OCI-LY7 (cell line): ENCODE data around the gene FIGNL2. TPM values are rescaled to one million over a fixed set of nuclear protein-coding genes. Genes with fewer than 3 reads are reported as not detected.

Experiments
- BruUV-seq: library from RNA; stranded (reverse); fragments of 400-500 nt; replicated peaks from 2 replicates; lab custom pipeline; 2021; lab: Mats Ljungman, UMichigan
- CTCF ChIA-PET: fragments of 300-600 bp; sonication (Branson Sonifier 250); formaldehyde crosslinking; loops from one replicate; lab custom pipeline; 2022; ENCODE audit warnings: antibody characterized with exemption; ENCODE audit not compliant: unreplicated experiment; lab: Charles Lee
- POLR2A ChIA-PET: fragments of 300-600 bp; sonication (Branson Sonifier 250); formaldehyde crosslinking; loops from one replicate; lab custom pipeline; 2022; ENCODE audit warnings: antibody characterized with exemption; lab: Charles Lee
- DNase-seq: peaks from one replicate; pipeline ENCODE4 v3.0.0-alpha.2; 2015; ENCODE audit warnings: low spot score
- H2AFZ ChIP-seq: fragments of 200-600 bp; sonication (generic), shearing (Covaris generic); 2 replicates; pipeline ENCODE4 v1.6.1; 2014; ENCODE audit warnings: mild to moderate bottlenecking, antibody characterized with exemption, low read length, moderate library complexity
- H3K27ac ChIP-seq: fragments of 200-600 bp; sonication (generic); 2 replicates; pipeline ENCODE4 v1.5.1; 2014; ENCODE audit warnings: mixed run types, low read depth, mild to moderate bottlenecking, moderate library complexity, low read length, inconsistent platforms; ENCODE audit not compliant: poor library complexity, severe bottlenecking
- H3K36me3 ChIP-seq: fragments of 200-600 bp; sonication (generic); 2 replicates; pipeline ENCODE4 v1.6.1; 2014; ENCODE audit warnings: mild to moderate bottlenecking, antibody characterized with exemption, low read length, moderate library complexity, mixed read lengths; ENCODE audit not compliant: insufficient read depth
- H3K4me1 ChIP-seq: fragments of 200-600 bp; sonication (generic); 2 replicates; pipeline ENCODE4 v1.5.1; 2014; ENCODE audit warnings: mild to moderate bottlenecking, low read length; ENCODE audit not compliant: insufficient read depth, poor library complexity, severe bottlenecking
- H3K4me2 ChIP-seq: fragments of 200-600 bp; sonication (generic); 2 replicates; pipeline ENCODE4 v1.6.1; 2014; ENCODE audit warnings: mild to moderate bottlenecking, low read length
- H3K4me3 ChIP-seq: fragments of 200-600 bp; sonication (generic); 2 replicates; pipeline ENCODE4 v1.5.1; 2014; ENCODE audit warnings: mild to moderate bottlenecking, low read depth, low read length; ENCODE audit not compliant: poor library complexity, severe bottlenecking
- H3K79me2 ChIP-seq: fragments of 200-600 bp; sonication (generic); 2 replicates; pipeline ENCODE4 v1.6.1; 2016; ENCODE audit warnings: low read depth, mild to moderate bottlenecking, low read length, moderate library complexity, mixed read lengths; ENCODE audit not compliant: insufficient read depth
- H3K9me2 ChIP-seq: fragments of 200-600 bp; sonication (generic); 2 replicates; pipeline ENCODE4 v1.6.1; 2016; ENCODE audit warnings: mild to moderate bottlenecking, low read length, mixed read lengths; ENCODE audit not compliant: insufficient read depth
- H3K9me3 ChIP-seq: fragments of 200-600 bp; sonication (generic); 2 replicates; pipeline ENCODE4 v1.6.1; 2014; ENCODE audit warnings: mild to moderate bottlenecking, mixed run types, low read length, mixed read lengths
- H4K20me1 ChIP-seq: fragments of 200-600 bp; sonication (generic); 2 replicates; pipeline ENCODE4 v1.6.1; 2014; ENCODE audit warnings: mild to moderate bottlenecking, antibody characterized with exemption, low read length, moderate library complexity, mixed read lengths; ENCODE audit not compliant: insufficient read depth
- CTCF ChIP-seq: fragments of 200-600 bp; sonication (generic); conservative IDR thresholded peaks from 2 replicates; pipeline ENCODE4 v1.5.1; 2014; ENCODE audit warnings: mild to moderate bottlenecking, antibody characterized with exemption, low read length, moderate library complexity, mixed read lengths
- EZH2phosphoT487 ChIP-seq: fragments of 200-600 bp; sonication (generic); IDR thresholded peaks from 2 replicates; pipeline ENCODE4 v1.6.1; 2018; ENCODE audit warnings: low read depth, borderline replicate concordance, mild to moderate bottlenecking, mixed run types, antibody characterized with exemption, low read length, moderate library complexity, mixed read lengths
- intact Hi-C: fragments of 100-400 bp; cut with micrococcal nuclease; formaldehyde crosslinking; loops from one replicate; pipeline ENCODE4 v1.10.0; 2022; ENCODE audit not compliant: unreplicated experiment
- total RNA-seq, 2 experiments: library from RNA; depleted of rRNA in 1 of 2; stranded (reverse); fragments of >200 nt in 1 of 2; shearing (Covaris generic) in 1 of 2; gene quantifications; 2 replicates each; pipeline ENCODE4 v1.2.3, GENCODE V29; 2014 to 2022

Gene FIGNL2
- total RNA-seq, 2 experiments from 2014 or later = not detected

- intact Hi-C loops = loop anchor here (10.0 kb wide), 1 partner anchor 344 kb away; no protein-coding TSS in a partner anchor
- CTCF ChIA-PET = no interaction called here
- H3K9me3 ChIP-seq = no peaks in the 10 kb centered on the region
- no peak overlapping the region for H3K27ac ChIP-seq
- TF ChIP-seq EZH2phosphoT487 (no peak), CTCF (no peak)
- DNase-seq = no peak
- no peak overlapping the region for H2AFZ ChIP-seq
- POLR2A ChIA-PET = interaction anchor here (1.1 kb wide), 1 partner anchor 245 kb away, joined by 3 read pairs; no protein-coding TSS in a partner anchor
- H3K4me2 ChIP-seq = no peak overlapping the region
- BruUV-seq = no TSS peak
- no peaks in the 10 kb centered on the region for H3K4me1 ChIP-seq
- H3K4me3 ChIP-seq = no peak overlapping the region
- H4K20me1 ChIP-seq = no peaks in the 10 kb centered on the region
- no peaks in the 10 kb centered on the region for H3K36me3 ChIP-seq
- H3K79me2 ChIP-seq = no peaks in the 10 kb centered on the region
- no peaks in the 10 kb centered on the region for H3K9me2 ChIP-seq
These were observed 30.6 kb upstream of the FIGNL2 start for GRCh38 chr12:51879102-51879501.

GRCh38 chr12:51874486-51874885 lies 26.0 kb upstream of the FIGNL2 start:
- no peaks in the 10 kb centered on the region for H3K9me2 ChIP-seq
- H3K9me3 ChIP-seq = no peaks in the 10 kb centered on the region
- H3K36me3 ChIP-seq = no peaks in the 10 kb centered on the region
- no peak for DNase-seq
- H2AFZ ChIP-seq = no peak overlapping the region
- no peaks in the 10 kb centered on the region for H4K20me1 ChIP-seq
- no peak overlapping the region for H3K27ac ChIP-seq
- TF ChIP-seq EZH2phosphoT487 (no peak), CTCF (no peak)
- H3K79me2 ChIP-seq = no peaks in the 10 kb centered on the region
- POLR2A ChIA-PET = no interaction called here
- BruUV-seq = no TSS peak
- CTCF ChIA-PET = interaction anchor here (1.1 kb wide), 2 partner anchors 12 to 453 kb away, joined by 3 to 4 read pairs; no protein-coding TSS in a partner anchor
- no peak overlapping the region for H3K4me3 ChIP-seq
- H3K4me1 ChIP-seq = no peaks in the 10 kb centered on the region
- intact Hi-C loops = loop anchor here (2.0 to 10.0 kb wide), 2 partner anchors 340 to 454 kb away; no protein-coding TSS in a partner anchor
- H3K4me2 ChIP-seq = no peak overlapping the region

- Histone ChIP-seq H3K9me2 (no peaks in the 10 kb centered on the region), H3K79me2 (no peaks in the 10 kb centered on the region), H3K27ac (no peak overlapping the region), H4K20me1 (no peaks in the 10 kb centered on the region), H3K4me2 (no peak overlapping the region), H3K9me3 (no peaks in the 10 kb centered on the region), H2AFZ (no peak overlapping the region), H3K4me1 (no peaks in the 10 kb centered on the region), H3K4me3 (no peak overlapping the region), H3K36me3 (no peaks in the 10 kb centered on the region)
- intact Hi-C loops = loop anchor here (2.0 to 10.0 kb wide), 2 partner anchors 339 to 453 kb away; no protein-coding TSS in a partner anchor
- BruUV-seq = no TSS peak
- CTCF ChIA-PET = no interaction called here
- no peak for DNase-seq
- TF ChIP-seq EZH2phosphoT487 = no peak
- TF ChIP-seq CTCF = no peak
- POLR2A ChIA-PET = no interaction called here
These were observed 25.5 kb upstream of the FIGNL2 start for GRCh38 chr12:51874000-51874399.
